H1 (cell line): ENCODE results near the gene C3orf85. TPM values are rescaled to one million over a fixed set of nuclear protein-coding genes. Genes with fewer than 3 reads are reported as not detected.

Source experiments
- CTCF ChIA-PET: fragments of 300-600 bp; sonication (Branson Sonifier 250); formaldehyde crosslinking; loops from one replicate; lab custom pipeline; 2021; ENCODE audit not compliant: partially characterized antibody; lab: Charles Lee
- POLR2A ChIA-PET: fragments of 300-600 bp; sonication (Branson Sonifier 250); formaldehyde crosslinking; loops from one replicate; lab custom pipeline; 2021; ENCODE audit warnings: inconsistent platforms; ENCODE audit not compliant: partially characterized antibody; lab: Charles Lee
- DNase-seq, 2 experiments: peaks; one replicate each; pipeline versions ENCODE4 v3.0.0 to v3.0.0-alpha.2; 2010 to 2022; ENCODE audit warnings: low spot score in 2 of 2, low read depth in 1 of 2, mixed read lengths in 1 of 2
- FAIRE-seq: peaks from 2 replicates; lab custom pipeline; 2011; peaks lifted over from hg19 to GRCh38; lab: Jason Lieb, UNC
- H2AFZ ChIP-seq: 2 replicates; pipeline ENCODE4 v1.8.1; 2012; ENCODE audit warnings: low read length, inconsistent platforms
- H2AK5ac ChIP-seq: 2 replicates; pipeline ENCODE4 v1.6.1; 2013; ENCODE audit warnings: low read depth, low read length
- H2BK120ac ChIP-seq: replicated peaks from 2 replicates; pipeline ENCODE3; 2013; ENCODE audit warnings: low read depth, low read length, inconsistent platforms
- H2BK12ac ChIP-seq: 2 replicates; pipeline ENCODE4 v1.6.1; 2013; ENCODE audit warnings: low read depth, low read length
- H2BK15ac ChIP-seq: 2 replicates; pipeline ENCODE4 v1.6.1; 2013; ENCODE audit warnings: low read length
- H2BK20ac ChIP-seq: 2 replicates; pipeline ENCODE4 v1.6.1; 2013; ENCODE audit warnings: low read length
- H2BK5ac ChIP-seq: 2 replicates; pipeline ENCODE4 v1.6.1; 2013; ENCODE audit warnings: low read depth, low read length
- H3K14ac ChIP-seq: 2 replicates; pipeline ENCODE4 v1.6.1; 2013; ENCODE audit warnings: inconsistent platforms; ENCODE audit not compliant: insufficient read length
- H3K18ac ChIP-seq: 2 replicates; pipeline ENCODE4 v1.6.1; 2013; ENCODE audit warnings: low read length; ENCODE audit errors: extremely low read depth
- H3K23ac ChIP-seq: 2 replicates; pipeline ENCODE4 v1.6.1; 2013; ENCODE audit warnings: inconsistent platforms; ENCODE audit not compliant: insufficient read length
- H3K23me2 ChIP-seq: 2 replicates; pipeline ENCODE4 v1.6.1; 2013; ENCODE audit warnings: low read depth, low read length
- H3K27ac ChIP-seq: 2 replicates; pipeline ENCODE4 v1.6.1; 2011; ENCODE audit warnings: low read depth, low read length, inconsistent platforms
- H3K27me3 ChIP-seq, 4 experiments: replicated peaks in 1 of 4; 1 replicate in 1 of 4; 2 replicates in 3 of 4; pipeline versions ENCODE4 v1.6.1 to v1.8.1; 2011 to 2013; ENCODE audit warnings: low read length in 3 of 4, mild to moderate bottlenecking in 3 of 4, inconsistent platforms in 2 of 4, mixed read lengths in 2 of 4, moderate library complexity in 1 of 4; ENCODE audit not compliant: control insufficient read depth in 3 of 4, insufficient read depth in 3 of 4; ENCODE audit errors: extremely low read depth in 1 of 4
- H3K36me3 ChIP-seq, 4 experiments: 2 replicates each; pipeline versions ENCODE4 v1.6.1 to v1.8.1; 2011 to 2013; ENCODE audit warnings: mild to moderate bottlenecking in 4 of 4, low read length in 3 of 4, moderate library complexity in 2 of 4, control low read depth in 1 of 4, inconsistent platforms in 1 of 4; ENCODE audit not compliant: insufficient read depth in 4 of 4, control insufficient read depth in 2 of 4
- H3K4ac ChIP-seq: replicated peaks from 2 replicates; pipeline ENCODE3; 2013; ENCODE audit warnings: low read length, low read depth, mixed read lengths, inconsistent platforms; ENCODE audit not compliant: insufficient read length
- H3K4me1 ChIP-seq, 4 experiments: replicated peaks in 1 of 4; 1 replicate in 1 of 4; 2 replicates in 3 of 4; pipeline versions ENCODE4 v1.6.1 to v1.8.1; 2011 to 2013; ENCODE audit warnings: low read length in 3 of 4, inconsistent platforms in 2 of 4, mixed read lengths in 1 of 4; ENCODE audit not compliant: insufficient read depth in 4 of 4, control insufficient read depth in 3 of 4
- H3K4me2 ChIP-seq, 2 experiments: 2 replicates each; pipeline versions ENCODE4 v1.6.1 to v1.8.1; 2011 to 2013; ENCODE audit warnings: low read depth in 2 of 2, low read length in 2 of 2, control low read depth in 1 of 2, inconsistent platforms in 1 of 2, mild to moderate bottlenecking in 1 of 2; ENCODE audit not compliant: insufficient read depth in 1 of 2
- H3K4me3 ChIP-seq, 4 experiments: fragments of 200-600, 300-600 bp in 1 of 4; sonication (generic), shearing (Covaris generic), sonication (Bioruptor Twin) in 1 of 4; 2 replicates each; pipeline versions ENCODE4 v1.5.1 to v1.8.1; 2011 to 2016; ENCODE audit warnings: low read length in 4 of 4, low read depth in 3 of 4, control low read depth in 2 of 4, inconsistent platforms in 2 of 4, mild to moderate bottlenecking in 2 of 4, mixed read lengths in 1 of 4, moderate library complexity in 1 of 4; ENCODE audit not compliant: insufficient read depth in 2 of 4; ENCODE audit errors: extremely low read depth in 1 of 4
- H3K56ac ChIP-seq: replicated peaks from 2 replicates; pipeline ENCODE3; 2013; ENCODE audit warnings: low read depth, mild to moderate bottlenecking, mixed read lengths, low read length, inconsistent platforms; ENCODE audit not compliant: insufficient read length
- H3K79me1 ChIP-seq: 2 replicates; pipeline ENCODE4 v1.6.1; 2013; ENCODE audit warnings: low read depth, low read length, control low read depth
- H3K79me2 ChIP-seq, 2 experiments: 2 replicates each; pipeline versions ENCODE4 v1.6.1 to v1.8.1; 2012 to 2013; ENCODE audit warnings: low read length in 2 of 2, mild to moderate bottlenecking in 2 of 2, inconsistent platforms in 1 of 2; ENCODE audit not compliant: insufficient read depth in 2 of 2, control insufficient read depth in 1 of 2
- H3K9ac ChIP-seq, 4 experiments: replicated peaks in 1 of 4; 1 replicate in 1 of 4; 2 replicates in 3 of 4; pipeline versions ENCODE4 v1.6.1 to v1.8.1; 2011 to 2013; ENCODE audit warnings: low read depth in 3 of 4, low read length in 3 of 4, control low read depth in 2 of 4, mild to moderate bottlenecking in 2 of 4, moderate library complexity in 2 of 4, inconsistent platforms in 1 of 4; ENCODE audit errors: extremely low read depth in 1 of 4
- H3K9me3 ChIP-seq, 2 experiments: 2 replicates each; pipeline versions ENCODE4 v1.6.1 to v1.8.1; 2012 to 2013; ENCODE audit warnings: mild to moderate bottlenecking in 2 of 2, moderate library complexity in 2 of 2, control low read depth in 1 of 2, inconsistent platforms in 1 of 2, low read depth in 1 of 2, low read length in 1 of 2, mixed read lengths in 1 of 2; ENCODE audit not compliant: insufficient read depth in 2 of 2
- H4K20me1 ChIP-seq, 2 experiments: replicated peaks in 1 of 2; 2 replicates each; pipeline versions ENCODE3 to v1.8.1; 2011 to 2013; ENCODE audit warnings: inconsistent platforms in 2 of 2, low read length in 2 of 2, mild to moderate bottlenecking in 1 of 2; ENCODE audit not compliant: insufficient read depth in 2 of 2, control insufficient read depth in 1 of 2
- H4K5ac ChIP-seq: 2 replicates; pipeline ENCODE4 v1.6.1; 2013; ENCODE audit warnings: low read length, low read depth, mixed read lengths, inconsistent platforms; ENCODE audit not compliant: insufficient read length
- H4K8ac ChIP-seq: 2 replicates; pipeline ENCODE4 v1.8.0; 2013; ENCODE audit warnings: mild to moderate bottlenecking, moderate library complexity, low read length, inconsistent platforms; ENCODE audit not compliant: insufficient read depth; ENCODE audit errors: extremely low read depth
- H4K91ac ChIP-seq: replicated peaks from 2 replicates; pipeline ENCODE3; 2013; ENCODE audit warnings: low read length, mixed read lengths, inconsistent platforms; ENCODE audit not compliant: insufficient read length
- BRCA1 ChIP-seq: IDR thresholded peaks from 2 replicates; pipeline ENCODE4 v1.6.1; 2012; ENCODE audit warnings: low read depth, low read length, improper control_type of control experiment
- CEBPB ChIP-seq: IDR thresholded peaks from 2 replicates; pipeline ENCODE4 v1.6.1; 2012; ENCODE audit warnings: low read depth, low read length
- CHD2 ChIP-seq: IDR thresholded peaks from 2 replicates; pipeline ENCODE4 v1.6.1; 2012; ENCODE audit warnings: low read length, improper control_type of control experiment
- CREB1 ChIP-seq: IDR thresholded peaks from 2 replicates; pipeline ENCODE4 v1.6.1; 2012; ENCODE audit warnings: inconsistent platforms
- HDAC2 ChIP-seq, 2 experiments: fragments of 300-600 bp in 1 of 2; sonication (generic) in 1 of 2; IDR thresholded peaks; 2 replicates each; pipeline ENCODE4 v1.6.1; 2011 to 2012; ENCODE audit warnings: low read depth in 2 of 2, low read length in 2 of 2, mild to moderate bottlenecking in 2 of 2, moderate library complexity in 2 of 2, borderline replicate concordance in 1 of 2, inconsistent platforms in 1 of 2
- JUN ChIP-seq: IDR thresholded peaks from 2 replicates; pipeline ENCODE4 v1.6.1; 2011; ENCODE audit warnings: low read depth, mild to moderate bottlenecking, improper control_type of control experiment, low read length
- MAFK ChIP-seq: IDR thresholded peaks from 2 replicates; pipeline ENCODE4 v1.6.1; 2012; ENCODE audit warnings: low read depth, mild to moderate bottlenecking, improper control_type of control experiment, low read length
- MAX ChIP-seq: IDR thresholded peaks from 2 replicates; pipeline ENCODE4 v1.6.1; 2012; ENCODE audit warnings: inconsistent platforms
- SAP30 ChIP-seq: fragments of 300-600 bp; sonication (generic); IDR thresholded peaks from 2 replicates; pipeline ENCODE4 v1.7.1; 2012; ENCODE audit warnings: low read length, moderate library complexity, mild to moderate bottlenecking, inconsistent platforms; ENCODE audit not compliant: insufficient read depth, insufficient replicate concordance
- WGBS, 2 experiments: shearing (Covaris generic) in 1 of 2; methylation state at CpG; one replicate each; pipeline versions ENCODE4 v1.1.6 to v1.1.7; 2013 to 2015; ENCODE audit warnings: low lambda C conversion rate in 2 of 2, mixed read lengths in 2 of 2, inconsistent platforms in 1 of 2, low coverage in 1 of 2, missing lambda C conversion rate in 1 of 2; ENCODE audit not compliant: insufficient replicate concordance in 2 of 2, insufficient coverage in 1 of 2, insufficient read length in 1 of 2; ENCODE audit errors: extremely low coverage in 1 of 2, missing lambda C conversion rate in 1 of 2; 5-methylcytosine and 5-hydroxymethylcytosine counted together
- polyA plus RNA-seq, 7 experiments: library from polyadenylated mRNA; depleted of rRNA in 3 of 7; stranded (reverse) in 5 of 7; unstranded in 2 of 7; fragments of >200 nt in 5 of 7; fragments of 200-250 nt in 2 of 7; gene quantifications; 1 replicate in 5 of 7; 2 replicates in 1 of 7; 4 replicates in 1 of 7; pipeline versions ENCODE4 v1.2.1 to v1.2.3, GENCODE V29; 2011 to 2013; ENCODE audit warnings: missing spikeins in 2 of 7, mixed read lengths in 2 of 7
- total RNA-seq: library from RNA; stranded (reverse); fragmentation: NEBNext Ultra II Directional; extraction: Animal tissue kit (Norgen Biotek cat#: 25700); gene quantifications from 2 replicates; pipeline ENCODE4 v1.2.1, GENCODE V29; 2021

The C3orf85 gene
- total and polyA plus RNA-seq, 2 of the 8 experiments (the other 6 are each of a cell fraction or from before 2014, with no cell fraction given), result not detected

GRCh38 chr3:109132801-109133473 is 3.6 kb upstream of the C3orf85 start:
- no peak overlapping the region for H3K23ac ChIP-seq
- no peak overlapping the region for H2BK15ac ChIP-seq
- ChIA-PET CTCF (interaction anchor here (0.7 to 1.6 kb wide), 2 partner anchors 50 to 168 kb away, joined by 3 to 5 read pairs; no protein-coding TSS in a partner anchor), POLR2A (no interaction called here)
- H3K18ac ChIP-seq, result no peak overlapping the region
- FAIRE-seq (no peak), DNase-seq (no peak)
- no peak overlapping the region for H3K4ac ChIP-seq
- H3K79me2 ChIP-seq, result no peaks in the 10 kb centered on the region
- H2BK20ac ChIP-seq, result no peak overlapping the region
- H2AK5ac ChIP-seq, result no peak overlapping the region
- H4K5ac ChIP-seq, result no peak overlapping the region
- H3K4me2 ChIP-seq, result no peak overlapping the region
- no peak overlapping the region for H4K8ac ChIP-seq
- H2BK12ac ChIP-seq, result no peak overlapping the region
- H3K9ac ChIP-seq, result no peak overlapping the region
- no peak overlapping the region for H2BK120ac ChIP-seq
- no peak overlapping the region for H3K4me3 ChIP-seq
- H3K27me3 ChIP-seq, result no peaks in the 10 kb centered on the region
- H3K9me3 ChIP-seq, result 0 out of 4 replicates have a peak, but pooled peaks cover 0 to 4% of the 10 kb centered on the region in 2 experiments
- H4K91ac ChIP-seq, result no peak overlapping the region
- no peaks in the 10 kb centered on the region for H3K36me3 ChIP-seq
- no peaks in the 10 kb centered on the region for H3K79me1 ChIP-seq
- TF ChIP-seq SAP30 (no peak), CEBPB (no peak), CHD2 (no peak), MAFK (no peak), HDAC2 (IDR thresholded peaks at IDR 0.05; ENCODE audit: borderline replicate concordance in 1 of 2, low read depth in 2 of 2, low read length in 2 of 2) (no peak), MAX (no peak), CREB1 (no peak), JUN (no peak), BRCA1 (no peak)
- no peak overlapping the region for H3K56ac ChIP-seq
- no peaks in the 10 kb centered on the region for H3K4me1 ChIP-seq
- WGBS, 2 experiments, result 82% methylated on average over 5 of the region's 5 CpGs; no CpG with 5 or more reads in 1 of the 2 experiments
- no peak overlapping the region for H2AFZ ChIP-seq
- H3K27ac ChIP-seq, result no peak overlapping the region
- no peak overlapping the region for H3K14ac ChIP-seq
- no peaks in the 10 kb centered on the region for H3K23me2 ChIP-seq
- H2BK5ac ChIP-seq, result no peak overlapping the region
- no peaks in the 10 kb centered on the region for H4K20me1 ChIP-seq
